C4-2B (cell line): Measurements from ENCODE around the gene KLK1.
"Not testable (repeated sequence)": the region's sequence is repeated elsewhere in the genome, so short reads cannot be mapped to it uniquely, and the experiment has no call there.

Experiments used
- H3K27ac ChIP-seq: fragments of 450-650 bp; 2 replicates; pipeline ENCODE4 v1.5.1; 2017
- ZFX ChIP-seq: fragments of 450-650 bp; IDR thresholded peaks from 2 replicates; pipeline ENCODE4 v1.6.1; 2017
- TF ChIP-seq, protein P1 (sequence below): fragments of 450-650 bp; conservative IDR thresholded peaks from 2 replicates; pipeline ENCODE4 v1.5.1; 2017; ENCODE audit warnings: mild to moderate bottlenecking

KLK1 gene

GRCh38 chr19:50790396-50790795 is 33.2 kb downstream of the KLK1 start, which contains the start of gene ACP4:
ACP4 (plus strand) TSS chr19:50790415; CDS start chr19:50790415, 0 bp downstream.
- no peak within 1 kb of the TSS for H3K27ac ChIP-seq
- no peak for TF ChIP-seq ZFX
- TF ChIP-seq, protein P1, sequence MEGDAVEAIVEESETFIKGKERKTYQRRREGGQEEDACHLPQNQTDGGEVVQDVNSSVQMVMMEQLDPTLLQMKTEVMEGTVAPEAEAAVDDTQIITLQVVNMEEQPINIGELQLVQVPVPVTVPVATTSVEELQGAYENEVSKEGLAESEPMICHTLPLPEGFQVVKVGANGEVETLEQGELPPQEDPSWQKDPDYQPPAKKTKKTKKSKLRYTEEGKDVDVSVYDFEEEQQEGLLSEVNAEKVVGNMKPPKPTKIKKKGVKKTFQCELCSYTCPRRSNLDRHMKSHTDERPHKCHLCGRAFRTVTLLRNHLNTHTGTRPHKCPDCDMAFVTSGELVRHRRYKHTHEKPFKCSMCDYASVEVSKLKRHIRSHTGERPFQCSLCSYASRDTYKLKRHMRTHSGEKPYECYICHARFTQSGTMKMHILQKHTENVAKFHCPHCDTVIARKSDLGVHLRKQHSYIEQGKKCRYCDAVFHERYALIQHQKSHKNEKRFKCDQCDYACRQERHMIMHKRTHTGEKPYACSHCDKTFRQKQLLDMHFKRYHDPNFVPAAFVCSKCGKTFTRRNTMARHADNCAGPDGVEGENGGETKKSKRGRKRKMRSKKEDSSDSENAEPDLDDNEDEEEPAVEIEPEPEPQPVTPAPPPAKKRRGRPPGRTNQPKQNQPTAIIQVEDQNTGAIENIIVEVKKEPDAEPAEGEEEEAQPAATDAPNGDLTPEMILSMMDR: no peak

GRCh38 chr19:50785329-50785728 is 38.3 kb downstream of the KLK1 start:
- TF ChIP-seq, protein P1: no peak
- TF ChIP-seq ZFX: no peak
- H3K27ac ChIP-seq: no peak overlapping the region

DNA sequence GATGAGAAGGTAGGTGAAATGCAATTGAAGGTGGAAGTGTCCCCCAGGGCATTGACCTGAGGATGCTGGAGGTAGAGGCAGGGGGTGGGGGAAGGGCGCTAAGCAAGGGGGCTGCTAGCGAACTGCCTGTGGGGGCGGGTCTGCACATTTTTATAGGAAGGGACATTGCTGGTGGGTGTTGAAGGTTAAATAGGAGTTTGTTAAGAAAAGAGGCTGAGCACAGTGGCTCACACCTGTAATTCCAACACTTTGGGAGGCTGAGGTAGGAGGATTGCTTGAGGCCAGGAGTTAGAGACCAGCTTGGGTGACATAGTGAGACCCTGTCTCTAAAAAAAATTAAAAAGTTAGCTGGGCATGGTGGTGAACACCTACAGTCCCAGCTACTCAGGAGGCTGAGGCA is 38.9 kb downstream of the KLK1 start:
- H3K27ac ChIP-seq: no peak overlapping the region
- no peak for TF ChIP-seq ZFX
- TF ChIP-seq, protein P1: no peak

- H3K27ac ChIP-seq: not testable (repeated sequence)
These were observed 39.8 kb downstream of the KLK1 start for GRCh38 chr19:50783848-50784152.

- no peak for TF ChIP-seq ZFX
- TF ChIP-seq, protein P1: no peak
- H3K27ac ChIP-seq: no peak overlapping the region
These were observed 42.7 kb downstream of the KLK1 start for GRCh38 chr19:50780753-50781435.

GRCh38 chr19:50779504-50780457 is 43.8 kb downstream of the KLK1 start:
- no peak overlapping the region for H3K27ac ChIP-seq
- TF ChIP-seq, protein P1: no peak
- no peak for TF ChIP-seq ZFX

DNA sequence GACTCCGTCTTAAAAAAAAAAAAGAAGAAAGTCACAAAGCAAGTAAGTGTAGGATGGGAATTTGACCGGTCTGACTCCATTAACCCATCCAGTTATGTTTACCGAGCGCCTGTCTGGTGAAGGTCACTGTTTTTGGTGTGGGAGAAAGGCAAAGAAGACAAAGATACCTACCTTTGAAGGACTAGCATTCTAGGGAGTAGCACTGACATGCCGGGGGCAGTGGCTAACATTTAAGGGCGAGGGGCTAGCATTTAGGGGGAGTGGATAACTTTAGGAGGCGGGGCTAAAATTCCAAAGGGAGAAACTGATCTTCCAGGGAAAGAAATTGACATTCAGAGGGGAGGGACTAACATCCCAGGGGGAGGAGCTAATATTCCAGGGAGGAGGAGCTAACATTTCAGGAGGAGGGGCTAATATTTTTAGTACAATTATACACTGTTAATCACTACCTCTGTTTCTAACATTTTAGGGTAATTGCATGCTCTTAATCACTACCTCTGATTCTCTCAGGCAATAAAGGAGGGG is 44.6 kb downstream of the KLK1 start:
- H3K27ac ChIP-seq: no peak overlapping the region
- TF ChIP-seq, protein P1: no peak
- TF ChIP-seq ZFX: no peak
